GM18868 (cell line): ENCODE measurements around the gene DBN1.
"Not testable (repeated sequence)": the region's sequence is repeated elsewhere in the genome, so short reads cannot be mapped to it uniquely, and the experiment has no call there.

Experiments
- ATAC-seq: cut with Tn5 transposase; IDR thresholded peaks from one replicate; pipeline ENCODE4 v1.9.1; 2021; ENCODE audit warnings: mild to moderate bottlenecking, moderate library complexity; ENCODE audit not compliant: unreplicated experiment

DBN1 gene

GRCh38 chr5:177491983-177492746 lies 18.7 kb upstream of the DBN1 start:
- ATAC-seq, result no peak

GRCh38 chr5:177491429-177491945 lies 18.1 kb upstream of the DBN1 start:
- no peak for ATAC-seq

- no peak for ATAC-seq
These were observed 17.6 kb upstream of the DBN1 start for GRCh38 chr5:177490992-177491391.

- ATAC-seq, result no peak
These were observed 17.0 kb upstream of the DBN1 start for GRCh38 chr5:177490311-177490991.

DNA sequence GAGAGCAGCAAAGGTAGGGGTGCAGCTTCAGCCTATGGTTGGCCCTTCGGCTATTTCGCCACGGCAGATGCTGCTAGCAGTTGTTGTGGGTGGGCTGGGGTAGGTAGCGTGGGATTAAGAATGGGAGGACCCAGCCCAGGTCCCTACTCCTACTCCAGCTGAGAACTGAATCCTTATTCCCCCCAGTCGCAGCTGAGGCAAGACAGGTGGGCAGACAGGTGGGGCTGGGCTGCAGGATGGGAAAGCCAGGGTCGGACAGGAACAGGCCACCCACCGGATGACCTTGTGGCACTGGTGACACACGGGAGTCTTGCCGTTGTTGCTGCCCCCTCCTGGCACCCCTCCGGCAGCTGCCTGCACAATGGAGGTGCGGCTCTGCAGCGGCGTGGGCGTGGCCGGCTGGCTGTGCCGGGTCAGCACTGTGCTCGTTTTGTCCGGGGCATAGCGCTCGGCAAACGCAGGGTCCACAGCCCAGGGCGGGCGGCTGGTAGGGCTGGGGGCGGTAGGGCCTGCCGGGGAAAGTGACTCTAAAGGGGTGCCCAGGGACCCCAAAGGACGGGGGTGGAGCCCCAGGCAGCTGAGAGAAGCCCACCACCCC lies 15.8 kb upstream of the DBN1 start:
- ATAC-seq, result no peak

DNA sequence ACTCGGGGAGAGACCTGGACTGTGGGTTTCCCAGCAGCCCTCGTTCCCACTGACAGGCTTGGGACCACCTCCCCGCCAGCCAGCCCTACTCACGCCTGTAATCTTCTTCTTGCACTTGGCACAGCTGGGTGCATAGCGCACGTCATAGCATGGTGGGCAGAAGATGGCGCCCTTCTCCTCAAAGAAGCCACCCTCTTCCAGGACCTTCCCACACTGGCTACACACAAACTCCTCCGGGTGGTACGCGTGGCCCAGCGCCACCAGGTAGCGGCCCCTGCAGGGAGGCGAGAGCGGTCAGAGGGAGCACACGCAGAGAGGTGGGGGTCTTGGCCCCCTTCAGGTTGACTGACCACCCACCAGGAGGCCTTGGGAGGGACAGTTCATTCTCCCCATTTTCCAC lies 14.5 kb upstream of the DBN1 start:
- ATAC-seq, result no peak

GRCh38 chr5:177487144-177487543 lies 13.7 kb upstream of the DBN1 start:
- ATAC-seq, result no peak

DNA sequence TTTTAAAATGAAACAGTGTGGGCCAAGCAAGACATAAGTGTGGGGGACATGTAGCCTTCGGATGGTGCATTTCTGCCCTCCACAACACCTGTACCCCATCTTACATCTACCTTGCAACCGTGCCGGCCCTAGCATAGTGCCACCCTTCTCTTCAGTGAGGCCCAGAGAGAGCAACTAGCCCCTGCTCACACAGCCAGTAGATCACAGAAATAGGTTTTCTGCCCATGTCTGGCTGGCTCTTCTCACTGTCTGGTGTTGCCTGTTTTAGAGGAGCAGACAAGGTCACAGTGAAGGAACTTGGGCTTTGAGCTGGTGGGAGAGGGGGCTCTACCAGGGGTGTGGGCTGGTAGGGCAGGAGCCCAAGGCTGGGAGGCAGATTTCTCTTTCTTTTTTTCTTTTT lies 12.8 kb upstream of the DBN1 start:
- ATAC-seq, result no peak

DNA sequence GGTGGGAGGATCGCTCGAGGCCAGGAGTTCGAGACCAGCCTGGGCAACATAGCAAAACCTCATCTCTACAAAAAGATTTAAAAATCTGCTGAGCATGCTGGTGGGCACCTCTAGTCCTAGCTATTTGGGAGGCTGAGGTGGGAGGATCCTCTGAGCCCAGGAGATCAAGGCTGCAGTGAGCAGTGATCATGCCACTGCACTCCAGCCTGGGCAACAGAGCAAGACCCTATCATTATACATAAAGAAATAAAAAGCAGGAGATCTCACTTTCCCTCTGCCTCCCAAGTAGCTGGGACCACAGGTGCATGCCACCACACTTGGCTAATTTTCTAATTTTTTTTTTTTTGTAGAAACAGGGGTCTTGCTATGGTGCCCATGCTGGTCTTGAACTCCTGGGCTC lies 12.3 kb upstream of the DBN1 start:
- not testable (repeated sequence) for ATAC-seq

GRCh38 chr5:177484902-177485549 lies 11.6 kb upstream of the DBN1 start:
- ATAC-seq, result no peak

GRCh38 chr5:177483994-177484901 lies 10.8 kb upstream of the DBN1 start:
- no peak for ATAC-seq

DNA sequence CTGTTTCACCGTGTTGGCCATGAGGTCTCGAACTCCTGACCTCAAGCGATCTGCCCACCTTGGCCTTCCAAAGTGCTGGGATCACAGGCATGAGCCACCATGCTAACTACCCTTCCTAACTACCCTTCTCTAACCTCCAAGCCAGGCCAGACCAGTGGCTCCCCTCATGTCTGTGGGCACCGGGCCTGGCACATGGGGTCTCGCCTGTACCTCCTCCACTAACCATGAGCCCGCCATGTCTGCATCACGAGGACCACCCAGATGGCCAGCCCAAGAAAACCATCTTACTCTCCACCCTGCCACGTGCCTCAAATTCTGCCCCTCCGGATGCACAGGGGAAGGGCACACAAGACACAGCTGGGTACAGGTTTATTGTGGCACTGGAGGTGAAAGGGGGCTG lies 9.6 kb upstream of the DBN1 start:
- no peak for ATAC-seq

DNA sequence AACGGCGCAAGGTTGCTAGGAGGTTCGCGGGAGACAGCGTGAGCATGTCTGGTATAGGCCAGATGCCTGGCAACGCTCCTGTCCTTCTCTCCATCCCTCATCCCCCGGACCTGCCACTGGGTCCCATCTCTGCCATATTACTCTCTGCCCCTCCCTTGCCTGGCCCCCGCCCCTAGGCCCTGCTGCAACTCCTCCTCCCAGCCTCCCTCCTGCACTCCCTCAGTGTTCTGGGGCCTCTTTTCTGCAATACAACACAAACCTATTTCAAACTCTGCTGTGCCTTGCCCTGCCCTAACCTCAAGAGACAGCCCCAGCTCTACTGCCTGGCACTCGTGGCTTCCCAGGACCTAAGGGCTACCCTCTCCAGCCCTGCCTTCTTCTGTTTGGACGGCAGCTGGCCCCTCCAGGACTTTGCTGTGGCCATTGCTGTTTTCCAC lies 8.9 kb upstream of the DBN1 start:
- no peak for ATAC-seq

DNA sequence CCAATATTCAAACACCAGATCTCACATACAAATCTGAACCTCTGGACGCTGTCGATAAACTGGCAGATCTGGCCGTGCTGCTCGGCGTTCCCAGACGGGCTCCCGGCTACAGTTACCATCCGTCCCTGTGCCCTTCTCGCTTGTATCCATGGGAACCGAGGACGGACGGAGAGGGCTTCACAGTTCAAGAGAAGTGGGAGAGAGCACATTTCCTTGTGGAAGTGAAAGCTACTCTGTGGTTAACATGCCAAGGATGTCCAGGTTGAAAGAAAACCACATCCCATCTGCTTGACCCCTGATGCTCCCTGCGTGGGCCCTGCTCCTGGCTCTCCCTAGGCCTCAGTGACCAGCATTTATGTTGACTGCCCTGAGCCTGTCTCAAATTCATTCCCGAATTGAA lies 6.3 kb upstream of the DBN1 start:
- ATAC-seq, result no peak

- ATAC-seq, result no peak
These were observed 5.5 kb upstream of the DBN1 start for GRCh38 chr5:177478711-177479646.

- no peak for ATAC-seq
These were observed 4.5 kb upstream of the DBN1 start for GRCh38 chr5:177477701-177478477.

GRCh38 chr5:177476531-177477233 lies 3.2 kb upstream of the DBN1 start:
- no peak for ATAC-seq
